Coronary artery (tissue), 2 donors: ENCODE results near the gene SDR42E2.
"Not testable (repeated sequence)": the region's sequence is repeated elsewhere in the genome, so short reads cannot be mapped to it uniquely, and the experiment has no call there.

ENCODE experiments used
- DNase-seq: peaks from one replicate; pipeline ENCODE4 v3.0.0-alpha.2; 2017; ENCODE audit warnings: low spot score
- H3K27ac ChIP-seq, 2 donors: fragments of 200-600 bp; sonication (generic); one replicate each; pipeline ENCODE4 v1.5.1; 2016 to 2019
- H3K4me3 ChIP-seq: fragments of 200-600 bp; sonication (generic); 2 replicates; pipeline ENCODE4 v1.5.1; 2016; ENCODE audit warnings: mild to moderate bottlenecking, moderate library complexity
- TF ChIP-seq, protein P1 (sequence below): fragments of 200-600 bp; sonication (generic); IDR thresholded peaks from one replicate; pipeline ENCODE4 v1.5.1; 2019; ENCODE audit warnings: antibody characterized with exemption

Gene SDR42E2

DNA sequence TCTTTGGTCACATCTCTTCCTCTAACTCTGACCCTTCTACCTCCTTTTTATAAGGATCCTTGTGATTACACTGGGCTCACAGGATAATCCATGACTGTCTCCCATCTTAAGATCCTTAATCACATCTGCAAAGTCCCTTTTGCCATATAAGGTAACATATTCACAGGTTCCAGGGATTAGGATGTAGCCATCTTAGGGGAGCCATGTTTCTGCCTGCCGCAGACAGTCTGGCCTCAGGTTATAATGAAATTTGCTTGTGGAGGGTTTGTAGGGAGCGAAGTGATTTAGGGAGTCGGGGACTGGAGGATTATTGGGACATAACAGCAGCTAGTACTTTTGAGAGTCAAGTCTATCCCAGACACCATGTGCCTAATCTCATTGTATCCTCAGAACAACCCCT is 51.5 kb downstream of the SDR42E2 start:
- TF ChIP-seq, protein P1, sequence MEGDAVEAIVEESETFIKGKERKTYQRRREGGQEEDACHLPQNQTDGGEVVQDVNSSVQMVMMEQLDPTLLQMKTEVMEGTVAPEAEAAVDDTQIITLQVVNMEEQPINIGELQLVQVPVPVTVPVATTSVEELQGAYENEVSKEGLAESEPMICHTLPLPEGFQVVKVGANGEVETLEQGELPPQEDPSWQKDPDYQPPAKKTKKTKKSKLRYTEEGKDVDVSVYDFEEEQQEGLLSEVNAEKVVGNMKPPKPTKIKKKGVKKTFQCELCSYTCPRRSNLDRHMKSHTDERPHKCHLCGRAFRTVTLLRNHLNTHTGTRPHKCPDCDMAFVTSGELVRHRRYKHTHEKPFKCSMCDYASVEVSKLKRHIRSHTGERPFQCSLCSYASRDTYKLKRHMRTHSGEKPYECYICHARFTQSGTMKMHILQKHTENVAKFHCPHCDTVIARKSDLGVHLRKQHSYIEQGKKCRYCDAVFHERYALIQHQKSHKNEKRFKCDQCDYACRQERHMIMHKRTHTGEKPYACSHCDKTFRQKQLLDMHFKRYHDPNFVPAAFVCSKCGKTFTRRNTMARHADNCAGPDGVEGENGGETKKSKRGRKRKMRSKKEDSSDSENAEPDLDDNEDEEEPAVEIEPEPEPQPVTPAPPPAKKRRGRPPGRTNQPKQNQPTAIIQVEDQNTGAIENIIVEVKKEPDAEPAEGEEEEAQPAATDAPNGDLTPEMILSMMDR = no peak
- Histone ChIP-seq H3K4me3 (no peak overlapping the region), H3K27ac (no peak overlapping the region)
- no peak for DNase-seq

DNA sequence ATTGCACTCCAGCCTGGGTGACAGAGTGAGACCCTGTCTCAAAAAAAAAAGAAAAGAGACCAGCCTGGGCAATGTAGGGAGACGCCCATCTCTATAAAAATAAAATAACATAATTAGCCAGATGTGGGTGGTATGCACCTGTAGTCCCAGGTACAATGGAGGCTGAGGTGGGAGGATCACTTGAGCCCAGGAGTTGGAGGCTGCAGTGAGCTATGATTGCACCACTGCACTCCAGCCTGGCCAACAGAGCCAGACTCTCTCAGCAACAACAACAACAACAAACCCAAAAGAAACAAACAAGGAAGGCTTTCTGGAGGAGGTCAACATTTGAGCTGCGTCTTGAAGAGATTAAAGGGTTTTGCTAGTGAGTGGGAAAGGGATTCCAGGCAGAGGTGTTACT is 52.1 kb downstream of the SDR42E2 start:
- TF ChIP-seq, protein P1 = no peak
- Histone ChIP-seq H3K27ac (no peak overlapping the region), H3K4me3 (no peak overlapping the region)
- DNase-seq = no peak

GRCh38 chr16:22214889-22215288 is 52.6 kb downstream of the SDR42E2 start:
- no peak overlapping the region for H3K27ac ChIP-seq
- TF ChIP-seq, protein P1 = no peak
- no peak for DNase-seq
- no peak overlapping the region for H3K4me3 ChIP-seq

DNA sequence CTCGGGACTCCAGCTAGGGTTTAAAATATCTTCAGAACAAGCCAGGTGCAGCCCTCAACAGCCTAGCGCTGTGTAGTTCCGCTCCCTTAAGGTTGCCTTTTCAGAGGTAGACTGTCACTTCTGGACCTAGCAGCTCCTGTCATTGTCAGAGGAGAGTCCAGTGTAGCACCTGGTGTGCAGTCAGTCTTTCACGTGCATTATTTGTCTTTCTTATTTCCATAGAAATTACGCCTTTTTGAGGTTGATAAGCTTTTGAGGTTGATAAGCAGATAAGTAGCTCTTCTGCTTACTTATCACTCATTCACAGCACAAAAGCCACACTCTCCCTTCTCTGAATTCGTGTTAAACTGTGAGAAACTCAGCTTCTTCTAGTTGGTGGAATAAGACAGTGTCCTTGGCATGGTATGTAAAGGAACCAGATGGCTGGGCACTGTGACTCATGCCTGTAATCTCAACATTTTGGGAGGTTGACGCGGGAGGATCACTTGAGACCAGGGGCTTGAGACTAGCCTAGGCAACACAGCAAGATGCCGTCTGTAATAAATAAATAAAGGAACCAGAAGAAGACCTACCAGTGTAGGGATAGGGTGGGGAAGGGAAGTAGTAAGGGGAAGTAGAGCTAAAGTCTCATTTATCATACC is 54.0 kb downstream of the SDR42E2 start:
- TF ChIP-seq, protein P1 = no peak
- Histone ChIP-seq H3K4me3 (no peak overlapping the region), H3K27ac (peak overlapping the region; percentile 49 to 64)
- no peak for DNase-seq

- not testable (repeated sequence) for H3K4me3 ChIP-seq, DNase-seq
- peak overlapping the region; percentile 49 to 64 for H3K27ac ChIP-seq
Measured at GRCh38 chr16:22216832-22217225, 54.5 kb downstream of the SDR42E2 start.

GRCh38 chr16:22217890-22218730 is 55.8 kb downstream of the SDR42E2 start:
- peak overlapping the region; percentile 77 to 88 for H3K27ac ChIP-seq
- DNase-seq = peak; percentile 81
- H3K4me3 ChIP-seq = peak overlapping the region; percentile 16
- TF ChIP-seq, protein P1 = no peak

DNA sequence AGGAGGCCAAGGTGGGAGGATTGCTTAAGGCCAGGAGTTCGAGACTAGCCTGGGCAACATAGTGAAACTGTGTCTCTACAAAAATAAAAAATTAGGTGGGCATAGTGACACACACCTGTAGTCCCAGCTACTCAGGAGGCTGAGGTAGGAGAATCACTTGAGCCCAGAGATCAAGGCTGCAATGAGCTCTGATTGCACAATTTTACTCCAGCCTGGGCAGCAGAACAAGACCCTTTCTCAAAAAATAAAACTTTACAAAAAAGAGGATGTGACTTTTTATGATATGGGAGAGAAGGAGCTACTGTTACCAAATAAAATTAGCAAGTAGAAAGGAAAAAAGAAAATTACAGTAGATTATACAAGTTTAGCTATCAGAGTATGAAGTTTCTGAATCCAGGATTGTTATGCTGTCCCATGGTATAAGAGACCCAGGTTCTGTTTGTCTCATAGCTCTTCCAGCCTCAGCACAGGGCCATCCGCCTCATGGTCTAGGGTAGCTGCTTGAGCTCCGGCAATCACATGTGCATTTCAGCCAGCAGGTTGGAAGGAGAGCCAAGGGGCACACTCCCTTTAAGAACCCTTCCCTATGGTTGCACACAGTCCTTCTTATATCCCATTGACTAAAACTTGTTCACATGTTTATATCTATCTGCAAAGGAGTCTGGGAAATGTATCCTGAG is 57.2 kb downstream of the SDR42E2 start:
- H3K27ac ChIP-seq = peak overlapping the region; percentile 82 to 88

More for the DNA sequence above, 57.2 kb downstream of the SDR42E2 start:
- no peak for DNase-seq
- no peak overlapping the region for H3K4me3 ChIP-seq
- TF ChIP-seq, protein P1 = no peak
